Uterus (tissue), 4 donors: ENCODE measurements around the gene WBP2. TPM values are rescaled to one million over a fixed set of nuclear protein-coding genes. Genes with fewer than 3 reads are reported as not detected.
A peak's percentile ranks its signal among the peaks of the same experiment; 100 is the strongest.

Experiments
- DNase-seq, 2 donors: peaks; one replicate each; pipeline ENCODE4 v3.0.0-alpha.2; 2019 to 2020
- H3K27ac ChIP-seq, 2 donors: fragments of 200-600 bp; sonication (generic); 1 replicate in 1 of 2; 2 replicates in 1 of 2; pipeline ENCODE4 v1.5.1; 2016 to 2018
- H3K27me3 ChIP-seq, 2 donors: fragments of 200-600 bp; sonication (generic); one replicate each; pipeline ENCODE4 v1.5.1; 2018 to 2019; ENCODE audit warnings: control low read depth in 1 of 2
- H3K36me3 ChIP-seq, 2 donors: fragments of 200-600 bp; sonication (generic); one replicate each; pipeline ENCODE4 v1.5.1; 2019; ENCODE audit warnings: control low read depth in 1 of 2
- H3K4me1 ChIP-seq, 2 donors: fragments of 200-600 bp; sonication (generic); one replicate each; pipeline ENCODE4 v1.5.1; 2018 to 2019; ENCODE audit warnings: control low read depth in 1 of 2
- H3K4me3 ChIP-seq, 2 donors: fragments of 200-600 bp; sonication (generic); 1 replicate in 1 of 2; 2 replicates in 1 of 2; pipeline ENCODE4 v1.5.1; 2018 to 2019; ENCODE audit warnings: mild to moderate bottlenecking in 1 of 2
- H3K9me3 ChIP-seq, 2 donors: fragments of 200-600 bp; sonication (generic); one replicate each; pipeline ENCODE4 v1.5.1; 2019; ENCODE audit warnings: control low read depth in 1 of 2
- CTCF ChIP-seq, 4 experiments: fragments of 200-600 bp in 2 of 4; fragments of 450-650 bp in 2 of 4; sonication (generic) in 2 of 4; IDR thresholded peaks; one replicate each; pipeline ENCODE4 v1.5.1; 2016 to 2019; ENCODE audit warnings: antibody characterized with exemption in 4 of 4, mild to moderate bottlenecking in 2 of 4, moderate library complexity in 1 of 4
- POLR2A ChIP-seq, 2 donors: fragments of 450-650 bp; IDR thresholded peaks; one replicate each; pipeline ENCODE4 v1.6.1; 2016; ENCODE audit warnings: antibody characterized with exemption in 2 of 2, mild to moderate bottlenecking in 1 of 2, moderate library complexity in 1 of 2
- intact Hi-C: fragments of 100-400 bp; cut with DNase I; formaldehyde crosslinking; loops from one replicate; pipeline ENCODE4 v1.15.1; 2023; ENCODE audit warnings: low total_unique reads
- total RNA-seq, 4 donors: library from RNA; depleted of rRNA in 3 of 4; stranded (reverse); fragments of >200 nt in 3 of 4; gene quantifications; one replicate each; pipeline versions ENCODE4 v1.1.0 to v1.2.4, GENCODE V29; 2014 to 2023
- donor health status: DM: yes; HTN: yes; CAD: no.

WBP2 gene
- total RNA-seq, 4 donors from 2014 or later, result 19.7 to 115 (median 34.5) TPM

GRCh38 chr17:75878174-75878998 is 23.3 kb upstream of the WBP2 start, which contains the start of gene TRIM47:
TSS of gene TRIM47 (minus strand) at chr17:75878581. CDS start at chr17:75878548, 33 bp downstream.
- peak within 1 kb of the TSS; percentile 98 to 99 for H3K27ac ChIP-seq
- peak; percentile 81 to 85 for DNase-seq
- no peaks in the 10 kb centered on the region for H3K9me3 ChIP-seq
- intact Hi-C loops, result no loop called here
- peak within 1 kb of the TSS; percentile 54 for H3K4me3 ChIP-seq
- H3K4me1 ChIP-seq, result peaks cover 12 to 34% of the 10 kb centered on the region in 2 donors
- TF ChIP-seq POLR2A (IDR thresholded peaks at IDR 0.05) (peak; percentile 83 to 93), CTCF (IDR thresholded peaks at IDR 0.05) (peak in 3 of 4 experiments; percentile 6 to 59 (median 50))
- no peaks in the 10 kb centered on the region for H3K36me3 ChIP-seq
- H3K27me3 ChIP-seq, result no peaks in the 10 kb centered on the region

- H3K4me1 ChIP-seq, result peaks cover 18 to 39% of the 10 kb centered on the region in 2 donors
- H3K27ac ChIP-seq, result peak overlapping the region; percentile 98 to 99
- H3K36me3 ChIP-seq, result no peaks in the 10 kb centered on the region
- TF ChIP-seq CTCF (IDR thresholded peaks at IDR 0.05), result peak in 3 of 4 experiments; percentile 53 to 74 (median 54)
- no peak for TF ChIP-seq POLR2A (IDR thresholded peaks at IDR 0.05)
- H3K27me3 ChIP-seq, result no peaks in the 10 kb centered on the region
- H3K4me3 ChIP-seq, result peak overlapping the region; percentile 54
- peak; percentile 68 to 80 for DNase-seq
- intact Hi-C loops, result no loop called here
- no peaks in the 10 kb centered on the region for H3K9me3 ChIP-seq
Measured at GRCh38 chr17:75877752-75878173, 22.6 kb upstream of the WBP2 start.

- peak; percentile 98 for DNase-seq
- peak; percentile 29 to 48 for TF ChIP-seq POLR2A (IDR thresholded peaks at IDR 0.05)
- TF ChIP-seq CTCF (IDR thresholded peaks at IDR 0.05), result peak; percentile 28 to 68 (median 50)
- no peaks in the 10 kb centered on the region for H3K36me3 ChIP-seq
- H3K4me1 ChIP-seq, result peaks cover 19 to 43% of the 10 kb centered on the region in 2 donors
- peak overlapping the region; percentile 54 for H3K4me3 ChIP-seq
- no peaks in the 10 kb centered on the region for H3K27me3 ChIP-seq
- intact Hi-C loops, result no loop called here
- no peaks in the 10 kb centered on the region for H3K9me3 ChIP-seq
- peak overlapping the region; percentile 98 to 99 for H3K27ac ChIP-seq
Measured at GRCh38 chr17:75876938-75877751, 22.0 kb upstream of the WBP2 start.

- intact Hi-C loops, result no loop called here
- no peaks in the 10 kb centered on the region for H3K36me3 ChIP-seq
- H3K4me1 ChIP-seq, result peaks cover 19 to 43% of the 10 kb centered on the region in 2 donors
- DNase-seq, result peak in 1 of 2 donors; percentile 51
- no peaks in the 10 kb centered on the region for H3K27me3 ChIP-seq
- H3K27ac ChIP-seq, result peak overlapping the region; percentile 98 to 99
- no peak for TF ChIP-seq POLR2A (IDR thresholded peaks at IDR 0.05)
- TF ChIP-seq CTCF (IDR thresholded peaks at IDR 0.05), result peak in 1 of 4 experiments; percentile 9
- no peaks in the 10 kb centered on the region for H3K9me3 ChIP-seq
- H3K4me3 ChIP-seq, result peak overlapping the region; percentile 54
Measured at GRCh38 chr17:75876190-75876937, 21.2 kb upstream of the WBP2 start.
